Suprapubic skin (tissue), 4 donors: ENCODE measurements around the gene SHC3. TPM values are rescaled to one million over a fixed set of nuclear protein-coding genes. Genes with fewer than 3 reads are reported as not detected.
A peak's percentile ranks its signal among the peaks of the same experiment; 100 is the strongest.

Experiments used
- DNase-seq, 2 donors: peaks; one replicate each; pipeline ENCODE4 v3.0.0-alpha.2; 2019; ENCODE audit warnings: low spot score in 2 of 2
- H3K27ac ChIP-seq: fragments of 200-600 bp; sonication (generic); one replicate; pipeline ENCODE4 v1.5.1; 2019
- H3K27me3 ChIP-seq: fragments of 200-600 bp; sonication (generic); one replicate; pipeline ENCODE4 v1.5.1; 2019
- H3K36me3 ChIP-seq: fragments of 200-600 bp; sonication (generic); one replicate; pipeline ENCODE4 v1.5.1; 2019
- H3K4me1 ChIP-seq: fragments of 200-600 bp; sonication (generic); one replicate; pipeline ENCODE4 v1.5.1; 2019
- H3K4me3 ChIP-seq: fragments of 200-600 bp; sonication (generic); one replicate; pipeline ENCODE4 v1.5.1; 2019; ENCODE audit warnings: mild to moderate bottlenecking
- H3K9me3 ChIP-seq: fragments of 200-600 bp; sonication (generic); one replicate; pipeline ENCODE4 v1.5.1; 2019
- EP300 ChIP-seq: sonication (generic); formaldehyde crosslinking; IDR thresholded peaks from one replicate; pipeline ENCODE4 v1.6.1; 2017; ENCODE audit warnings: antibody characterized with exemption
- POLR2A ChIP-seq, 2 donors: fragments of 450-650 bp; IDR thresholded peaks; one replicate each; pipeline ENCODE4 v1.6.1; 2017; ENCODE audit warnings: antibody characterized with exemption in 2 of 2, mild to moderate bottlenecking in 2 of 2, moderate library complexity in 2 of 2
- POLR2AphosphoS5 ChIP-seq, 3 donors: sonication (generic); formaldehyde crosslinking; IDR thresholded peaks; one replicate each; pipeline ENCODE4 v1.6.1; 2017; ENCODE audit warnings: antibody characterized with exemption in 3 of 3
- WGBS: methylation state at CpG from one replicate; pipeline ENCODE4 v1.1.5; 2018; 5-methylcytosine and 5-hydroxymethylcytosine counted together
- total RNA-seq, 4 donors: library from RNA; depleted of rRNA; stranded (reverse); fragments of >200 nt; gene quantifications; one replicate each; pipeline ENCODE4 v1.1.0, GENCODE V29; 2016
- TF ChIP-seq, protein P1 (sequence below), 2 donors: fragments of 200-600 bp in 1 of 2; fragments of 450-650 bp in 1 of 2; sonication (generic) in 1 of 2; IDR thresholded peaks; one replicate each; pipeline ENCODE4 v1.5.1; 2016 to 2019; ENCODE audit warnings: antibody characterized with exemption in 2 of 2, mild to moderate bottlenecking in 1 of 2, moderate library complexity in 1 of 2

SHC3 gene
- total RNA-seq, 4 donors from 2014 or later: 1.7 to 6.0 (median 3.2) TPM

- Histone ChIP-seq H3K27ac (no peak overlapping the region), H3K4me1 (no peaks in the 10 kb centered on the region), H3K27me3 (no peaks in the 10 kb centered on the region), H3K4me3 (no peak overlapping the region), H3K36me3 (no peaks in the 10 kb centered on the region), H3K9me3 (no peaks in the 10 kb centered on the region)
- WGBS: 85% methylated on average over 4 of the region's 4 CpGs
- no peak for TF ChIP-seq POLR2AphosphoS5 (IDR thresholded peaks at IDR 0.05)
- TF ChIP-seq, protein P1, sequence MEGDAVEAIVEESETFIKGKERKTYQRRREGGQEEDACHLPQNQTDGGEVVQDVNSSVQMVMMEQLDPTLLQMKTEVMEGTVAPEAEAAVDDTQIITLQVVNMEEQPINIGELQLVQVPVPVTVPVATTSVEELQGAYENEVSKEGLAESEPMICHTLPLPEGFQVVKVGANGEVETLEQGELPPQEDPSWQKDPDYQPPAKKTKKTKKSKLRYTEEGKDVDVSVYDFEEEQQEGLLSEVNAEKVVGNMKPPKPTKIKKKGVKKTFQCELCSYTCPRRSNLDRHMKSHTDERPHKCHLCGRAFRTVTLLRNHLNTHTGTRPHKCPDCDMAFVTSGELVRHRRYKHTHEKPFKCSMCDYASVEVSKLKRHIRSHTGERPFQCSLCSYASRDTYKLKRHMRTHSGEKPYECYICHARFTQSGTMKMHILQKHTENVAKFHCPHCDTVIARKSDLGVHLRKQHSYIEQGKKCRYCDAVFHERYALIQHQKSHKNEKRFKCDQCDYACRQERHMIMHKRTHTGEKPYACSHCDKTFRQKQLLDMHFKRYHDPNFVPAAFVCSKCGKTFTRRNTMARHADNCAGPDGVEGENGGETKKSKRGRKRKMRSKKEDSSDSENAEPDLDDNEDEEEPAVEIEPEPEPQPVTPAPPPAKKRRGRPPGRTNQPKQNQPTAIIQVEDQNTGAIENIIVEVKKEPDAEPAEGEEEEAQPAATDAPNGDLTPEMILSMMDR (IDR thresholded peaks at IDR 0.05): no peak
- TF ChIP-seq POLR2A (IDR thresholded peaks at IDR 0.05): no peak
- no peak for TF ChIP-seq EP300
- peak in 1 of 2 donors; percentile 7 for DNase-seq
These were observed 206.2 kb downstream of the SHC3 start for GRCh38 chr9:88972401-88972800.

DNA sequence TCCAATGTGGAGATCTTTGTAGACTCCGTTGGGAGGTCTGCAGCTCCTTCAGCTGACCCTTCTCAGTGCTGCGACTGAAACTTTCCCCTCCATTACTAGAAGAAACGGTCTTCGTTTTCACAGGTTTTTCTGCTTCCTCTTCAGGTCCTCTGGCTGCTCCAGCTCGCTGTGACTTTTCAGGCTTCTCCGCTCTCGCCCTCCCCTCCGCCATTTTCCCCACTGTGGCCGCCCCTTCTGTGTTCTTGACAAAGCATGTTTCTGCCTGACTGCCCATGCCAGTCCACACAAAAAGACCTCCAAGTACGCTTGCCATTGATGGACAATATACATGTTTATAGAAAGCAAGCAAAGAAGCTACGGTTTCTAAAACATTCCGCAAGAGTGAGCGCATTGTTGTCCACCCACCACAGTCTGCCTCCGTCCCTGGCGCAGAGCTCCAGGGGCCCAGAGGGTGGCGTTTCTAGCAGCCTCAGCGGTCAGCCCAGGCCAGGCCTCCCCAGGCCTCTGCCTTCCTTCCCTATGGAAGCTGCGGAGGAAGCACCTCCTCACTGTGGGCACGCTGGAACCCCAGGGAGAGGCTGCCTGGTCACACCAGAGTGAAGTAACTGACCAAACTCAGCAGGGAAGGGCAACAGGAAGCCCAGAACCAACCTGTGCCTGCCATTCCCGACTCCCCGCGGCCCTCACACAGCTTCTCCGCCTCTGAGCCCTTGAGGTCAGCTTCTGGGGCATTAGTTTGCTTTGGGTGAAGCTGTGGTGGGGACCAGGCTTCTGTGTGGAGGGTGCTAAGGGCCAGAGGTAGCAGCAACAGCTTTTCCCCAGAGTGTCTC is 207.3 kb downstream of the SHC3 start:
- DNase-seq: peak in 1 of 2 donors; percentile 41
- TF ChIP-seq, protein P1 (IDR thresholded peaks at IDR 0.05): no peak
- TF ChIP-seq EP300 (no peak), POLR2A (IDR thresholded peaks at IDR 0.05) (no peak)
- 88% methylated on average over 21 of the region's 23 CpGs for WGBS
- Histone ChIP-seq H3K4me1 (no peaks in the 10 kb centered on the region), H3K27ac (no peak overlapping the region), H3K9me3 (no peaks in the 10 kb centered on the region), H3K27me3 (no peaks in the 10 kb centered on the region), H3K36me3 (no peaks in the 10 kb centered on the region), H3K4me3 (no peak overlapping the region)

- Histone ChIP-seq H3K4me1 (no peaks in the 10 kb centered on the region), H3K4me3 (no peak overlapping the region), H3K9me3 (no peaks in the 10 kb centered on the region), H3K27me3 (no peaks in the 10 kb centered on the region), H3K27ac (no peak overlapping the region), H3K36me3 (no peaks in the 10 kb centered on the region)
- no peak for DNase-seq
- no peak for TF ChIP-seq POLR2A (IDR thresholded peaks at IDR 0.05)
- no peak for TF ChIP-seq POLR2AphosphoS5 (IDR thresholded peaks at IDR 0.05)
- TF ChIP-seq, protein P1 (IDR thresholded peaks at IDR 0.05): no peak
- no peak for TF ChIP-seq EP300
- WGBS: 47% methylated on average over 7 of the region's 8 CpGs
These were observed 208.8 kb downstream of the SHC3 start for GRCh38 chr9:88969646-88970373.

DNA sequence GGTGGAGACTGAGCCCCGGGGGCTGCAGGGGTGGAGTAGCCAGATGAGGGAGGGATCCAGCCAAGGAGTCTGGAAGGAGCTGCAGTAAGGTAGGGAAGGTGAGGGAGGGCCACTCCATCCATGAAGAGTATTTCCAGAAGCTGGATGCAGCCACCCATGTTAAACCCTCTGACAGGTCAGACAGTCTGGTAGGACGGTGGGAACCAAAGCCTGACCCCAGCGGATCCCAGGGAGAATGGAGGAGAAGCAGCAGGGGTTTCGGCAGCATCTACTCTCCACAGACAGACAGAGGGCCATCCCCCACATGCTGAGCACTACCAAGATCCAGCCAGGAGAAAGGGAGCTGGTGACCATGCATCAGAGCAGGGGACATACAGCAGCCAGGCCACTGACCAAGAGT is 209.8 kb downstream of the SHC3 start:
- Histone ChIP-seq H3K27me3 (no peaks in the 10 kb centered on the region), H3K27ac (no peak overlapping the region), H3K4me1 (no peaks in the 10 kb centered on the region), H3K4me3 (no peak overlapping the region), H3K36me3 (no peaks in the 10 kb centered on the region), H3K9me3 (no peaks in the 10 kb centered on the region)
- WGBS: 81% methylated on average over 4 of the region's 4 CpGs
- TF ChIP-seq POLR2A (IDR thresholded peaks at IDR 0.05): no peak
- TF ChIP-seq, protein P1 (IDR thresholded peaks at IDR 0.05): no peak
- no peak for TF ChIP-seq EP300
- no peak for TF ChIP-seq POLR2AphosphoS5 (IDR thresholded peaks at IDR 0.05)
- DNase-seq: no peak
